GM12878 (cell line): ENCODE data around the gene CXCL17. TPM values are rescaled to one million over a fixed set of nuclear protein-coding genes. Genes with fewer than 3 reads are reported as not detected.

ENCODE experiments used
- ATAC-seq: fragments of 200-7000 bp; cut with Tn5 transposase; 3 replicates; pipeline ENCODE4 v1.9.1; 2020; ENCODE audit warnings: mild to moderate bottlenecking, moderate library complexity
- BruUV-seq: library from RNA; stranded (reverse); fragments of 400-500 nt; replicated peaks from 2 replicates; lab custom pipeline; 2021; lab: Mats Ljungman, UMichigan
- CTCF ChIA-PET: fragments of 300-600 bp; sonication (Branson Sonifier 250); formaldehyde crosslinking; extraction: SDS; loops from one replicate; lab custom pipeline; 2021; ENCODE audit warnings: inconsistent platforms; lab: Yijun Ruan, JAX
- POLR2A ChIA-PET: fragments of 350-600 bp; formaldehyde crosslinking; extraction: SDS; loops from one replicate; lab custom pipeline; 2021; ENCODE audit warnings: inconsistent platforms; lab: Charles Lee
- RAD21 ChIA-PET: fragments of 300-600 bp; sonication (Branson Sonifier 250); formaldehyde crosslinking; loops from one replicate; lab custom pipeline; 2023; ENCODE audit warnings: antibody characterized with exemption; ENCODE audit not compliant: unreplicated experiment; lab: Charles Lee
- SMC1A ChIA-PET: fragments of 300-600 bp; sonication (Branson Sonifier 250); formaldehyde crosslinking; loops from one replicate; lab custom pipeline; 2023; ENCODE audit not compliant: unreplicated experiment, uncharacterized antibody; lab: Charles Lee
- DNase-seq: peaks from one replicate; pipeline ENCODE4 v3.0.0-alpha.2; 2011; ENCODE audit warnings: low read depth, low spot score
- FAIRE-seq: peaks from 3 replicates; lab custom pipeline; 2011; peaks lifted over from hg19 to GRCh38; lab: Jason Lieb, UNC
- H2AFZ ChIP-seq: 2 replicates; pipeline ENCODE4 v1.6.0; 2011; ENCODE audit warnings: low read depth, low read length, control low read depth; ENCODE audit not compliant: control insufficient read depth
- H3K27ac ChIP-seq: 2 replicates; pipeline ENCODE4 v1.5.1; 2011; ENCODE audit warnings: control low read depth; ENCODE audit not compliant: control insufficient read depth, insufficient read depth
- H3K27me3 ChIP-seq, 2 experiments: replicated peaks in 1 of 2; 2 replicates each; pipeline versions ENCODE4 v1.6.0 to v1.6.1; 2011; ENCODE audit warnings: low read length in 1 of 2; ENCODE audit not compliant: control insufficient read depth in 2 of 2, insufficient read depth in 2 of 2
- H3K36me3 ChIP-seq, 2 experiments: 2 replicates each; pipeline ENCODE4 v1.5.1; 2011; ENCODE audit warnings: low read length in 1 of 2; ENCODE audit not compliant: control insufficient read depth in 2 of 2, insufficient read depth in 2 of 2
- H3K4me1 ChIP-seq: 2 replicates; pipeline ENCODE4 v1.6.1; 2011; ENCODE audit warnings: mild to moderate bottlenecking, low read length, moderate library complexity, mixed read lengths; ENCODE audit not compliant: control insufficient read depth, insufficient read depth
- H3K4me2 ChIP-seq: 2 replicates; pipeline ENCODE4 v1.6.0; 2011; ENCODE audit warnings: control low read depth; ENCODE audit not compliant: control insufficient read depth, insufficient read depth
- H3K4me3 ChIP-seq: fragments of 200-600 bp; sonication (generic); 2 replicates; pipeline ENCODE4 v1.5.1; 2016
- H3K79me2 ChIP-seq: 2 replicates; pipeline ENCODE4 v1.6.0; 2011; ENCODE audit warnings: low read length; ENCODE audit not compliant: control insufficient read depth, insufficient read depth
- H3K9ac ChIP-seq: 2 replicates; pipeline ENCODE4 v1.8.0; 2011; ENCODE audit warnings: low read length, control low read depth, mixed read lengths; ENCODE audit not compliant: control insufficient read depth, insufficient read depth
- H3K9me3 ChIP-seq: replicated peaks from 3 replicates; pipeline ENCODE4 v1.5.1; 2011; ENCODE audit warnings: mild to moderate bottlenecking, low read length; ENCODE audit not compliant: control insufficient read depth, insufficient read depth
- H4K20me1 ChIP-seq: 2 replicates; pipeline ENCODE4 v1.6.0; 2011; ENCODE audit not compliant: control insufficient read depth, insufficient read depth
- ATF2 ChIP-seq: IDR thresholded peaks from 2 replicates; pipeline ENCODE4 v1.6.1; 2012; ENCODE audit warnings: low read length, inconsistent platforms
- CREM ChIP-seq: IDR thresholded peaks from 2 replicates; pipeline ENCODE4 v1.6.1; 2014; ENCODE audit warnings: antibody characterized with exemption, low read depth
- HDGF ChIP-seq: fragments of 450-650 bp; IDR thresholded peaks from 2 replicates; pipeline ENCODE4 v1.6.1; 2016; ENCODE audit warnings: antibody characterized with exemption
- IRF3 ChIP-seq: fragments of 450-650 bp; IDR thresholded peaks from 2 replicates; pipeline ENCODE4 v1.6.1; 2014; ENCODE audit warnings: mild to moderate bottlenecking
- JUND ChIP-seq: IDR thresholded peaks from 2 replicates; pipeline ENCODE4 v1.6.1; 2012; ENCODE audit warnings: low read depth, mild to moderate bottlenecking, low read length, improper control_type of control experiment, moderate library complexity
- KLF5 ChIP-seq: fragments of 450-650 bp; IDR thresholded peaks from 2 replicates; pipeline ENCODE4 v1.6.1; 2014; ENCODE audit warnings: mild to moderate bottlenecking; ENCODE audit not compliant: partially characterized antibody
- MLLT1 ChIP-seq: fragments of 450-650 bp; IDR thresholded peaks from 2 replicates; pipeline ENCODE4 v1.6.1; 2016; ENCODE audit warnings: mild to moderate bottlenecking
- YY1 ChIP-seq: IDR thresholded peaks from 2 replicates; pipeline ENCODE4 v1.6.1; 2011; ENCODE audit warnings: low read depth, mild to moderate bottlenecking, low read length
- WGBS: methylation state at CpG from one replicate; pipeline ENCODE4 v1.1.6; 2016; ENCODE audit warnings: low lambda C conversion rate; ENCODE audit not compliant: insufficient replicate concordance, insufficient coverage; ENCODE audit errors: missing lambda C conversion rate; 5-methylcytosine and 5-hydroxymethylcytosine counted together
- in situ Hi-C: fragments of 300-500 bp; cut with MboI; formaldehyde crosslinking; loops from 9 replicates; pipeline ENCODE4 v1.14.3; 2018; ENCODE audit warnings: mixed read lengths
- intact Hi-C: fragments of 100-400 bp; cut with micrococcal nuclease; formaldehyde crosslinking; loops from one replicate; pipeline ENCODE4 v1.14.2; 2022; ENCODE audit not compliant: unreplicated experiment
- polyA plus RNA-seq, 11 experiments: library from polyadenylated mRNA; depleted of rRNA in 4 of 11; unstranded in 6 of 11; stranded (reverse) in 5 of 11; fragments of >200 nt; fragmentation: Nextera tagmentation in 4 of 11; fragmentation: Illumina TruSeq in 1 of 11; extraction: Ambion mirVana in 4 of 11; extraction: Trizol in 1 of 11; gene quantifications; 1 replicate in 1 of 11; 2 replicates in 10 of 11; pipeline versions ENCODE4 v1.2.1 to v1.2.3, GENCODE V29; 2011 to 2016; ENCODE audit warnings: inconsistent platforms in 2 of 11, missing spikeins in 2 of 11, low read depth in 1 of 11
- total RNA-seq, 4 experiments: library from RNA; depleted of rRNA in 3 of 4; stranded (reverse); fragments of >200 nt in 3 of 4; fragmentation: Illumina TruSeq in 1 of 4; extraction: Trizol in 1 of 4; gene quantifications; 2 replicates each; pipeline versions ENCODE4 v1.2.1 to v1.2.3, GENCODE V29; 2013 to 2021

The CXCL17 gene
- total and polyA plus RNA-seq, 10 of the 15 experiments (the other 5 are each of a cell fraction or from before 2014, with no cell fraction given) = 0.13 to 0.24 (median 0.15) TPM; not detected in 7

- 53% methylated on average over 18 of the region's 20 CpGs for WGBS
- ATAC-seq (no peak), FAIRE-seq (no peak), DNase-seq (no peak)
- no peak overlapping the region for H3K9ac ChIP-seq
- H3K36me3 ChIP-seq = no peaks in the 10 kb centered on the region
- H3K27ac ChIP-seq = no peak overlapping the region
- no peak for TF ChIP-seq HDGF
- TF ChIP-seq YY1 = no peak
- no peak for TF ChIP-seq ATF2
- TF ChIP-seq CREM = no peak
- no peak for TF ChIP-seq KLF5
- no peak for TF ChIP-seq MLLT1
- TF ChIP-seq JUND = no peak
- TF ChIP-seq IRF3 = no peak
- ChIA-PET RAD21 (interaction anchor here (0.8 kb wide), 1 partner anchor 51 kb away, joined by 3 read pairs; no protein-coding TSS in a partner anchor), POLR2A (no interaction called here), SMC1A (no interaction called here), CTCF (no interaction called here)
- H3K9me3 ChIP-seq = no peaks in the 10 kb centered on the region
- intact Hi-C loops = no loop called here
- peaks cover 0 to 2% of the 10 kb centered on the region in 2 experiments; a peak in 2 of 4 replicates for H3K27me3 ChIP-seq
- BruUV-seq = no TSS peak
- H2AFZ ChIP-seq = no peak overlapping the region
- no peak overlapping the region for H3K4me2 ChIP-seq
- no peak overlapping the region for H3K4me3 ChIP-seq
- in situ Hi-C loops = no loop called here
- H3K79me2 ChIP-seq = no peaks in the 10 kb centered on the region
- H4K20me1 ChIP-seq = no peaks in the 10 kb centered on the region
- H3K4me1 ChIP-seq = no peaks in the 10 kb centered on the region
Measured at GRCh38 chr19:42388851-42389489, 53.8 kb downstream of the CXCL17 start.
